CD14-positive monocyte (primary cell): Measurements from ENCODE around the gene DHX29. TPM values are rescaled to one million over a fixed set of nuclear protein-coding genes. Genes with fewer than 3 reads are reported as not detected.

ENCODE experiments used
- DNase-seq, 3 donors: peaks; one replicate each; pipeline ENCODE4 v3.0.0-alpha.2; 2011 to 2022
- H2AFZ ChIP-seq: 2 replicates; pipeline ENCODE4 v1.6.0; 2012; ENCODE audit warnings: mild to moderate bottlenecking, low read depth, low read length, inconsistent platforms; ENCODE audit not compliant: insufficient read depth, poor library complexity, severe bottlenecking
- H3K27ac ChIP-seq, 2 donors: 1 replicate in 1 of 2; 2 replicates in 1 of 2; pipeline ENCODE4 v1.5.1; 2012 to 2013; ENCODE audit warnings: low read length in 2 of 2, control low read depth in 1 of 2, inconsistent platforms in 1 of 2, low read depth in 1 of 2, mild to moderate bottlenecking in 1 of 2
- H3K27me3 ChIP-seq, 2 donors: one replicate each; pipeline versions ENCODE4 v1.6.0 to v1.6.1; 2011 to 2013; ENCODE audit warnings: low read length in 2 of 2; ENCODE audit not compliant: control insufficient read depth in 2 of 2, insufficient read depth in 2 of 2
- H3K36me3 ChIP-seq, 2 donors: replicated peaks in 1 of 2; 1 replicate in 1 of 2; 2 replicates in 1 of 2; pipeline versions ENCODE4 v1.5.1 to v1.6.1; 2012 to 2013; ENCODE audit warnings: low read length in 2 of 2, control low read depth in 1 of 2, inconsistent platforms in 1 of 2, mild to moderate bottlenecking in 1 of 2; ENCODE audit not compliant: insufficient read depth in 2 of 2, control insufficient read depth in 1 of 2
- H3K4me1 ChIP-seq, 2 donors: 1 replicate in 1 of 2; 2 replicates in 1 of 2; pipeline versions ENCODE4 v1.5.1 to v1.6.1; 2012 to 2013; ENCODE audit warnings: low read length in 2 of 2, control low read depth in 1 of 2, inconsistent platforms in 1 of 2, mild to moderate bottlenecking in 1 of 2, moderate library complexity in 1 of 2; ENCODE audit not compliant: insufficient read depth in 2 of 2, control insufficient read depth in 1 of 2
- H3K4me2 ChIP-seq: replicated peaks from 2 replicates; pipeline ENCODE3; 2012; ENCODE audit warnings: low read length, moderate library complexity, mild to moderate bottlenecking; ENCODE audit not compliant: poor library complexity, severe bottlenecking; ENCODE audit errors: extremely low read depth
- H3K4me3 ChIP-seq, 3 experiments: fragments of 200-600 bp in 1 of 3; sonication (generic) in 1 of 3; replicated peaks in 1 of 3; 1 replicate in 2 of 3; 2 replicates in 1 of 3; pipeline ENCODE4 v1.5.1; 2011 to 2013; ENCODE audit warnings: low read length in 3 of 3, mild to moderate bottlenecking in 3 of 3, control low read depth in 2 of 3, low read depth in 2 of 3, inconsistent platforms in 1 of 3, moderate library complexity in 1 of 3
- H3K79me2 ChIP-seq: 2 replicates; pipeline ENCODE4 v1.6.0; 2012; ENCODE audit warnings: mild to moderate bottlenecking, control low read depth, inconsistent platforms, low read length, moderate library complexity; ENCODE audit not compliant: insufficient read depth
- H3K9ac ChIP-seq: 2 replicates; pipeline ENCODE4 v1.6.0; 2017; ENCODE audit warnings: low read length, mild to moderate bottlenecking; ENCODE audit not compliant: insufficient read depth, poor library complexity, severe bottlenecking
- H3K9me3 ChIP-seq, 2 donors: replicated peaks in 1 of 2; 1 replicate in 1 of 2; 2 replicates in 1 of 2; pipeline versions ENCODE4 v1.5.1 to v1.6.1; 2012 to 2013; ENCODE audit warnings: low read length in 2 of 2, control low read depth in 1 of 2; ENCODE audit not compliant: control insufficient read depth in 1 of 2, insufficient read depth in 1 of 2
- H4K20me1 ChIP-seq: 2 replicates; pipeline ENCODE4 v1.6.0; 2012; ENCODE audit warnings: mild to moderate bottlenecking, low read length, control low read depth, moderate library complexity; ENCODE audit not compliant: insufficient read depth
- H3K27ac Mint-ChIP-seq, 7 donors: one replicate each; pipeline ENCODE4 v1.8.0; 2020; ENCODE audit warnings: mild to moderate bottlenecking in 7 of 7, mixed read lengths in 7 of 7, moderate library complexity in 6 of 7, inconsistent platforms in 2 of 7
- H3K27me3 Mint-ChIP-seq, 3 donors: one replicate each; pipeline ENCODE4 v1.8.0; 2021 to 2022; ENCODE audit warnings: low read depth in 3 of 3, mild to moderate bottlenecking in 3 of 3, mixed read lengths in 3 of 3, moderate library complexity in 3 of 3, inconsistent platforms in 1 of 3
- H3K36me3 Mint-ChIP-seq, 2 donors: one replicate each; pipeline ENCODE4 v1.8.0; 2020; ENCODE audit warnings: mixed read lengths in 2 of 2, inconsistent platforms in 1 of 2, mild to moderate bottlenecking in 1 of 2
- H3K4me1 Mint-ChIP-seq: one replicate; pipeline ENCODE4 v1.8.0; 2020; ENCODE audit warnings: mild to moderate bottlenecking, mixed read lengths
- H3K4me3 Mint-ChIP-seq, 2 donors: one replicate each; pipeline ENCODE4 v1.8.0; 2020; ENCODE audit warnings: mild to moderate bottlenecking in 2 of 2, mixed read lengths in 2 of 2, moderate library complexity in 1 of 2
- H3K9me3 Mint-ChIP-seq, 7 donors: one replicate each; pipeline ENCODE4 v1.8.0; 2020 to 2022; ENCODE audit warnings: mixed read lengths in 7 of 7, mild to moderate bottlenecking in 6 of 7, moderate library complexity in 6 of 7, inconsistent platforms in 2 of 7
- WGBS: methylation state at CpG from one replicate; pipeline ENCODE4 v1.1.5; 2013; ENCODE audit warnings: missing lambda C conversion rate; ENCODE audit not compliant: insufficient coverage; 5-methylcytosine and 5-hydroxymethylcytosine counted together
- intact Hi-C, 2 donors: fragments of 100-400 bp; cut with micrococcal nuclease; formaldehyde crosslinking; loops; one replicate each; pipeline versions ENCODE4 v1.15.0 to v1.15.1; 2023
- polyA plus RNA-seq, 3 donors: library from polyadenylated mRNA; depleted of rRNA in 1 of 3; unstranded in 2 of 3; stranded (reverse) in 1 of 3; fragments of 300-500 nt in 2 of 3; fragments of >200 nt in 1 of 3; fragmentation: Illumina TruSeq in 2 of 3; gene quantifications; 1 replicate in 2 of 3; 2 replicates in 1 of 3; pipeline ENCODE4 v1.2.3, GENCODE V29; 2012 to 2021
- TF ChIP-seq, protein P1 (sequence below): fragments of 200-600 bp; IDR thresholded peaks from one replicate; pipeline ENCODE4 v1.8.0; 2022; ENCODE audit warnings: antibody characterized with exemption, mild to moderate bottlenecking

Gene DHX29
- polyA plus RNA-seq, 3 donors: 5.2 to 15.9 (median 9.7) TPM

DNA sequence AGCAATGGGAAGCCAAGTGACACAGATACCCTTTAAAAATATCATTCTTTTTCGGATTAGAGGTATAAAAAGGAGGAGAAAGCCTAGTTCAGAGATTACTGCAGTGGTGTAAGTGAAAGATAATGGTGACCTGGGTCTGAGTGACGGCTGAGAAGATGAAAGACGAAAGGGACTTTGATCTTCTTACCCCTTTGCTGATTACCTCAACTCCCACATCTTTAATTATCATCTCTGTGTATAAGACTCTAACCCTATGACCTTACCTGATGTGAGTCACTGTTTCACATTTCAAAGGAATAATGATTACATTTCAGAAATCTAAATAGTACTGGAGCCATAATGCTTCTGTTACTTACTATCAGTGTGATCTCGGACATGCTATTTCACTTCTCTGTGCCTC is 52.7 kb downstream of the DHX29 start:
- intact Hi-C loops: no loop called here
- no peak for DNase-seq

DNA sequence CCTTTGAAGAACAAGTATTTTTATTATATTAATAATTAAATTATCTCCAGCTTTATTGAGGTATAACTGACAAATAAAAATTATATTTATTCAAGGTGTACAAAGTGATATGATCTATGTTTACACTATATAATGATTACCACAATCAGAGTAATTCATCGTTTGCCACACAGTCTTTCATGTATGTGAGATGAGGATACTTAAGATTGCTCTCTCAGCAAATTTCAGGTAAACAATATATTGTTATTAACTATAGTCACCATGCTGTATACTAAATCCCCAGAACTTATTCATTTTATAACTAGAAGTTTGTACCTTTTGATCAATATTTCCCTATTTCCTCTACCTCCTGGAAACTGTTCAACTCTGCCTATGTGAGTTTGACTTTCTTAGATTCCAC is 57.4 kb downstream of the DHX29 start:
- Mint-ChIP-seq H3K4me1 (no peaks in the 10 kb centered on the region), H3K4me3 (no peak overlapping the region), H3K9me3 (peaks cover 2 to 21% (median 18%) of the 10 kb centered on the region in 7 donors), H3K27ac (no peak overlapping the region), H3K36me3 (peaks cover 9 to 12% of the 10 kb centered on the region in 2 donors), H3K27me3 (peaks cover 3 to 10% (median 7%) of the 10 kb centered on the region in 3 donors)
- no peak overlapping the region for H3K9ac ChIP-seq
- no CpG with 5 or more reads among the region's 1 CpG for WGBS
- intact Hi-C loops: no loop called here
- peaks cover 7 to 18% of the 10 kb centered on the region in 2 donors for H3K9me3 ChIP-seq
- H3K27ac ChIP-seq: no peak overlapping the region
- no peaks in the 10 kb centered on the region for H3K27me3 ChIP-seq
- no peaks in the 10 kb centered on the region for H3K4me1 ChIP-seq
- no peaks in the 10 kb centered on the region for H3K79me2 ChIP-seq
- H3K4me2 ChIP-seq: no peak overlapping the region
- H3K36me3 ChIP-seq: peaks cover 3 to 11% of the 10 kb centered on the region in 2 donors
- no peak for DNase-seq
- no peak overlapping the region for H3K4me3 ChIP-seq
- H4K20me1 ChIP-seq: no peaks in the 10 kb centered on the region
- H2AFZ ChIP-seq: no peak overlapping the region
- TF ChIP-seq, protein P1, sequence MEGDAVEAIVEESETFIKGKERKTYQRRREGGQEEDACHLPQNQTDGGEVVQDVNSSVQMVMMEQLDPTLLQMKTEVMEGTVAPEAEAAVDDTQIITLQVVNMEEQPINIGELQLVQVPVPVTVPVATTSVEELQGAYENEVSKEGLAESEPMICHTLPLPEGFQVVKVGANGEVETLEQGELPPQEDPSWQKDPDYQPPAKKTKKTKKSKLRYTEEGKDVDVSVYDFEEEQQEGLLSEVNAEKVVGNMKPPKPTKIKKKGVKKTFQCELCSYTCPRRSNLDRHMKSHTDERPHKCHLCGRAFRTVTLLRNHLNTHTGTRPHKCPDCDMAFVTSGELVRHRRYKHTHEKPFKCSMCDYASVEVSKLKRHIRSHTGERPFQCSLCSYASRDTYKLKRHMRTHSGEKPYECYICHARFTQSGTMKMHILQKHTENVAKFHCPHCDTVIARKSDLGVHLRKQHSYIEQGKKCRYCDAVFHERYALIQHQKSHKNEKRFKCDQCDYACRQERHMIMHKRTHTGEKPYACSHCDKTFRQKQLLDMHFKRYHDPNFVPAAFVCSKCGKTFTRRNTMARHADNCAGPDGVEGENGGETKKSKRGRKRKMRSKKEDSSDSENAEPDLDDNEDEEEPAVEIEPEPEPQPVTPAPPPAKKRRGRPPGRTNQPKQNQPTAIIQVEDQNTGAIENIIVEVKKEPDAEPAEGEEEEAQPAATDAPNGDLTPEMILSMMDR: no peak

More for the DNA sequence above, 52.7 kb downstream of the DHX29 start:
- Histone ChIP-seq H3K9ac (no peak overlapping the region), H3K4me2 (no peak overlapping the region), H3K4me1 (no peaks in the 10 kb centered on the region), H3K79me2 (no peaks in the 10 kb centered on the region), H2AFZ (no peak overlapping the region), H4K20me1 (no peaks in the 10 kb centered on the region), H3K27me3 (no peaks in the 10 kb centered on the region), H3K9me3 (no peaks in the 10 kb centered on the region), H3K27ac (no peak overlapping the region), H3K36me3 (peaks cover 47 to 58% of the 10 kb centered on the region in 2 donors), H3K4me3 (no peak overlapping the region)
- H3K9me3 Mint-ChIP-seq: peaks cover 0 to 3% (median 0%) of the 10 kb centered on the region in 7 donors
- no peaks in the 10 kb centered on the region for H3K4me1 Mint-ChIP-seq
- no CpG with 5 or more reads among the region's 4 CpGs for WGBS
- H3K36me3 Mint-ChIP-seq: peaks cover 51 to 53% of the 10 kb centered on the region in 2 donors
- TF ChIP-seq, protein P1: no peak
- no peak overlapping the region for H3K27ac Mint-ChIP-seq
- H3K27me3 Mint-ChIP-seq: peaks cover 3 to 7% (median 6%) of the 10 kb centered on the region in 3 donors
- H3K4me3 Mint-ChIP-seq: no peak overlapping the region
